T-helper 2 cell treated with Interferon-gamma antibody and Interleukin-4, amounts not matched to agents 5 μg/mL and 100 μg/mL, for 36 hours (primary cell): Measurements from ENCODE around the gene TMIE.
"Not testable (repeated sequence)": the region's sequence is repeated elsewhere in the genome, so short reads cannot be mapped to it uniquely, and the experiment has no call there.

Experiments used
- DNase-seq: peaks from one replicate; pipeline ENCODE4 v3.0.0; 2021; ENCODE audit warnings: low spot score
- H3K27ac Mint-ChIP-seq: one replicate; pipeline ENCODE4 v1.8.0; 2021; ENCODE audit warnings: mild to moderate bottlenecking, mixed read lengths
- H3K27me3 Mint-ChIP-seq: one replicate; pipeline ENCODE4 v1.8.0; 2021; ENCODE audit warnings: low read depth, mixed read lengths
- H3K36me3 Mint-ChIP-seq: one replicate; pipeline ENCODE4 v1.8.0; 2021; ENCODE audit warnings: low read depth, mixed read lengths
- H3K4me1 Mint-ChIP-seq: one replicate; pipeline ENCODE4 v1.8.0; 2021; ENCODE audit warnings: low read depth, mixed read lengths
- H3K4me3 Mint-ChIP-seq: one replicate; pipeline ENCODE4 v1.8.0; 2022; ENCODE audit warnings: mild to moderate bottlenecking, moderate library complexity, mixed read lengths
- H3K9me3 Mint-ChIP-seq: one replicate; pipeline ENCODE4 v1.8.0; 2021; ENCODE audit warnings: mixed read lengths

Gene TMIE

GRCh38 chr3:46730819-46731218 lies 29.6 kb downstream of the TMIE start:
- Mint-ChIP-seq H3K36me3 (no peaks in the 10 kb centered on the region), H3K27ac (no peak overlapping the region), H3K4me1 (no peaks in the 10 kb centered on the region), H3K27me3 (peaks cover 20% of the 10 kb centered on the region), H3K4me3 (no peak overlapping the region), H3K9me3 (no peaks in the 10 kb centered on the region)
- no peak for DNase-seq

GRCh38 chr3:46731795-46732194 lies 30.6 kb downstream of the TMIE start:
- Mint-ChIP-seq H3K4me3 (no peak overlapping the region), H3K9me3 (no peaks in the 10 kb centered on the region), H3K4me1 (no peaks in the 10 kb centered on the region), H3K27me3 (peaks cover 14% of the 10 kb centered on the region), H3K36me3 (no peaks in the 10 kb centered on the region), H3K27ac (no peak overlapping the region)
- DNase-seq = no peak

- Mint-ChIP-seq H3K4me3 (no peak overlapping the region), H3K27me3 (peaks cover 18% of the 10 kb centered on the region), H3K36me3 (no peaks in the 10 kb centered on the region), H3K27ac (no peak overlapping the region), H3K9me3 (no peaks in the 10 kb centered on the region), H3K4me1 (no peaks in the 10 kb centered on the region)
- DNase-seq = no peak
Observed at GRCh38 chr3:46733026-46733800, 32.0 kb downstream of the TMIE start.

- DNase-seq = no peak
- peaks cover 15% of the 10 kb centered on the region for H3K27me3 Mint-ChIP-seq
Observed at GRCh38 chr3:46734773-46735172, 33.6 kb downstream of the TMIE start.

GRCh38 chr3:46736006-46736872 lies 35.0 kb downstream of the TMIE start:
- Mint-ChIP-seq H3K27ac (no peak overlapping the region), H3K36me3 (no peaks in the 10 kb centered on the region), H3K9me3 (no peaks in the 10 kb centered on the region), H3K27me3 (peaks cover 10% of the 10 kb centered on the region), H3K4me3 (no peak overlapping the region), H3K4me1 (no peaks in the 10 kb centered on the region)
- DNase-seq = no peak

More at GRCh38 chr3:46734773-46735172, 33.6 kb downstream of the TMIE start:
- Mint-ChIP-seq H3K9me3 (no peaks in the 10 kb centered on the region), H3K27ac (no peak overlapping the region), H3K4me3 (no peak overlapping the region), H3K4me1 (no peaks in the 10 kb centered on the region), H3K36me3 (no peaks in the 10 kb centered on the region)

GRCh38 chr3:46737329-46737731 lies 36.1 kb downstream of the TMIE start:
- no peak overlapping the region for H3K4me3 Mint-ChIP-seq
- H3K36me3 Mint-ChIP-seq = no peaks in the 10 kb centered on the region
- no peak overlapping the region for H3K27ac Mint-ChIP-seq
- no peaks in the 10 kb centered on the region for H3K4me1 Mint-ChIP-seq
- no peaks in the 10 kb centered on the region for H3K9me3 Mint-ChIP-seq
- DNase-seq = no peak
- peaks cover 9% of the 10 kb centered on the region for H3K27me3 Mint-ChIP-seq

- DNase-seq = not testable (repeated sequence)
Observed at GRCh38 chr3:46739565-46739964, 38.4 kb downstream of the TMIE start.

GRCh38 chr3:46742992-46743585 lies 41.9 kb downstream of the TMIE start:
- Mint-ChIP-seq H3K9me3 (no peaks in the 10 kb centered on the region), H3K27ac (no peak overlapping the region)
- no peak for DNase-seq

More at GRCh38 chr3:46739565-46739964, 38.4 kb downstream of the TMIE start:
- H3K27me3 Mint-ChIP-seq, H3K9me3 Mint-ChIP-seq, H3K4me1 Mint-ChIP-seq, H3K4me3 Mint-ChIP-seq, H3K36me3 Mint-ChIP-seq, H3K27ac Mint-ChIP-seq: not testable (repeated sequence)

GRCh38 chr3:46746711-46747110 lies 45.5 kb downstream of the TMIE start:
- Mint-ChIP-seq H3K4me3 (no peak overlapping the region), H3K27ac (no peak overlapping the region), H3K9me3 (no peaks in the 10 kb centered on the region), H3K4me1 (no peaks in the 10 kb centered on the region), H3K27me3 (no peaks in the 10 kb centered on the region), H3K36me3 (no peaks in the 10 kb centered on the region)
- no peak for DNase-seq

More at GRCh38 chr3:46742992-46743585, 41.9 kb downstream of the TMIE start:
- Mint-ChIP-seq H3K27me3 (peaks cover 3% of the 10 kb centered on the region), H3K4me1 (no peaks in the 10 kb centered on the region), H3K36me3 (no peaks in the 10 kb centered on the region), H3K4me3 (no peak overlapping the region)

GRCh38 chr3:46748170-46748569 lies 47.0 kb downstream of the TMIE start:
- H3K27ac Mint-ChIP-seq = no peak overlapping the region
- DNase-seq = no peak
- no peaks in the 10 kb centered on the region for H3K9me3 Mint-ChIP-seq
- no peaks in the 10 kb centered on the region for H3K27me3 Mint-ChIP-seq
- H3K36me3 Mint-ChIP-seq = no peaks in the 10 kb centered on the region
- H3K4me1 Mint-ChIP-seq = peaks cover under 1% of the 10 kb centered on the region
- no peak overlapping the region for H3K4me3 Mint-ChIP-seq

- Mint-ChIP-seq H3K36me3 (no peaks in the 10 kb centered on the region), H3K9me3 (no peaks in the 10 kb centered on the region), H3K27me3 (no peaks in the 10 kb centered on the region), H3K4me3 (no peak overlapping the region), H3K27ac (no peak overlapping the region), H3K4me1 (peaks cover 4% of the 10 kb centered on the region)
- DNase-seq = no peak
Observed at GRCh38 chr3:46749129-46749528, 47.9 kb downstream of the TMIE start.

GRCh38 chr3:46750555-46751038 lies 49.4 kb downstream of the TMIE start:
- Mint-ChIP-seq H3K9me3 (no peaks in the 10 kb centered on the region), H3K27me3 (no peaks in the 10 kb centered on the region), H3K36me3 (no peaks in the 10 kb centered on the region), H3K4me1 (peaks cover 4% of the 10 kb centered on the region), H3K4me3 (no peak overlapping the region), H3K27ac (no peak overlapping the region)
- DNase-seq = no peak

- H3K27me3 Mint-ChIP-seq, H3K9me3 Mint-ChIP-seq, H3K27ac Mint-ChIP-seq, H3K36me3 Mint-ChIP-seq, H3K4me1 Mint-ChIP-seq, H3K4me3 Mint-ChIP-seq, DNase-seq: not testable (repeated sequence)
Observed at GRCh38 chr3:46753127-46753526, 51.9 kb downstream of the TMIE start.

- Mint-ChIP-seq H3K27me3 (peaks cover 4% of the 10 kb centered on the region), H3K4me3 (no peak overlapping the region), H3K27ac (no peak overlapping the region), H3K4me1 (peaks cover 4% of the 10 kb centered on the region), H3K9me3 (no peaks in the 10 kb centered on the region), H3K36me3 (no peaks in the 10 kb centered on the region)
- DNase-seq = no peak
Observed at GRCh38 chr3:46755646-46756045, 54.5 kb downstream of the TMIE start.
